ENCODE data around the gene SPTBN4.
"Not testable (repeated sequence)": the region's sequence is repeated elsewhere in the genome, so short reads cannot be mapped to it uniquely, and the experiment has no call there.

Gene SPTBN4

DNA sequence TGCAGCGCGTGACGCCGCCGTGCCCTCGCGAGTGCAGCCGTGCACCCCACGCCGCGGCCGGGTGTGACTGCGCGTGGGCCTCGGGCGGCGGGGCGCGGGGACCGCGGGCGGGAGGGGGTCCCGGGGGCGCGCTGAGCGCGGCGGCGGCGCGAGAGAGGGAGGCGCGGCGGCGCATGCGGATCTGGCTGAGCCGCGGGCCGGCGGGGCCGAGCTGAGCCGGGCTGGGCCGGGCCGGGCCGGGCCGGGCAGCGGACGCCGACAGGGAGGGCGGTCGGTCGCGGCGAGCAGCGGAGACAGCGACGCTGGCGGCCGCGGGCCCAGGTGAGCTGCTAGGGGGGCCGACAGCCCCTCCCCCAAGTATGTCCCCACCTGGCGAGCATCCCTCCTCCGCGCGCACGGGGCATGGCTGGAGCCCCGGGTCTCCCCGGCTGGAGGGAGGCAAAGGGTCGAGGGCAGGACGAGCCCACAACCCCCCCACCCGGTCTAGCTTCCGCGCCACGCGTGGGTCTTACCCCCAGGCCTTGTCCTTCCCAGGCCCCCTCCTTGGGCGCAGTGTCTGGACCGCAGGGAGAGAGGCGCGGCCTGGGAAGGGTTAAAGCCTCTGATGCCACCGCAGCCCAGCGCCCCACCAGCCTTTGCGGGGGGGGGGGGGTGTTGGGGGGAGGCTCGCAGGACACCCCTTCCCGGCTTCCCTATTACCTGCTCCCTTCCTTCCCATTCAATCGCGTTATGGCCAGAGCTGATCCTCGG lies at the start of gene SPTBN4:
SPTBN4 (plus strand) TSS at position 17 of the 750 bp plus-strand sequence. CDS start 5,621 bp downstream, outside the sequence.
- FAIRE-seq (no peak), DNase-seq (ENCODE audit: insufficient read length, low spot score) (no peak)

DNA sequence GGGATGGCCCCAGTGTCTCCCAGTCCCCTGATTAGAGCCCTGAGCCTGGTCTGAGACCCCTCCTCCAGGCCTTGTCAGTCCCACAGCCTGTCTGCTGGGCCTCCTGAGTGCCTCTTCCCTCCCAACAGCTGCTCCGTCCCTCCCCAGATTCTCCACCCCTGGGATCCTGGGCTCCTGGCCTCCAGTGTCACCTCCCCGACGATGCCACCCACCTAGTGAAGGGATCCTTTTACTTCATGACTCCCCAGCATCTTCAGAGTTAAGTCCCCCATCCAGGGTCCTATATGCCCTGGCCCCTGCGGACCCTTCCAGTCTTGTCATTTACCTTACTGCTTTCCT lies 49.2 kb upstream of the SPTBN4 start:
- no peak for FAIRE-seq
- no peak for DNase-seq (ENCODE audit: insufficient read length, low spot score)

DNA sequence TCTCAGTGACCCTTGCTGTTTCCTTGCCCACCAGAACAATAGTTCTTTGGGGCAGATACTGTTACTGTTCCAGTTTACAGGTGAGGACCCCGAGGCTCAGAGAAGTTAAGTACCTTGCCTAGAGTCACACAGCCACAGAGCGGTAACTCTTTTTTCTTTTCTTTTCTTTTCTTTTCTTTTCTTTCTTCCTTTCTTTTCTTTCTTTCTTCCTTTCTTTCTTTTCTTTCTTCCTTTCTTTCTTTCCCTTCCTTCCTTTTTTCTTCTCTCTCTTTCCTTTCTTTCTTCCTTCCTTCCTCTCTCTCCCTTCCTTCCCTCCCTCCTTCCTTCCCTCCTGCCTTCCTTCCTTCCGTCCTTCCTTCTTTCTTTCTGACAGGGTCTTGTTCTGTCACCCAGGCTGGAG lies 48.8 kb upstream of the SPTBN4 start:
- no peak for DNase-seq (ENCODE audit: insufficient read length, low spot score)

DNA sequence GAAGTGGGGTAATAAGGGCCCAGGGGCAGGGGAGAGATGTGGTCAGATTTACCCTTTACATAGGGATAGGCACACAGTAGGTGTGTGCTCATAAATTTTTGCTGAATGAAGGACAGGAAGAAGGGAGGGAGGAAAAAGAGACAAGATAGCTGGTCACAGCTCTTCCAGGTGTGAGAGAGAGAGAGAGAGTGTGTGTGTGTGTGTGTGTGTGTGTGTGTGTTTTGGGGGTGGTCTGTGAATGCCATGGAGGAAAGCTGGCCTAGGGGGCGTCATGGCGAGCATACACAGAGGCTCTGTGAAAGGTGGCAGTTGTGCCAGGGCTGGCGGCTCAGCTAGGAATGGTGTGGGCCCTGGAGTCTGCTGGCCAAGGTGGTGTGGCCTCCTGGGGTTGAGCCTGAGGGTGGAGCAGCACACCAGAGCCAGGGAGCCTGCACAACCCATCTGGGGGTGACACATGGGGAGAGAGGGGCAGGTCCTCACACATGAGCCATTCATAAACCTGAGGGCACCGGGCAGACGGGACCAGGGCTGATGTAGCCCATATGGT lies 47.7 kb upstream of the SPTBN4 start:
- FAIRE-seq, result no peak
- DNase-seq (ENCODE audit: insufficient read length, low spot score), result no peak

More for the DNA sequence above, 48.8 kb upstream of the SPTBN4 start:
- FAIRE-seq, result no peak

DNA sequence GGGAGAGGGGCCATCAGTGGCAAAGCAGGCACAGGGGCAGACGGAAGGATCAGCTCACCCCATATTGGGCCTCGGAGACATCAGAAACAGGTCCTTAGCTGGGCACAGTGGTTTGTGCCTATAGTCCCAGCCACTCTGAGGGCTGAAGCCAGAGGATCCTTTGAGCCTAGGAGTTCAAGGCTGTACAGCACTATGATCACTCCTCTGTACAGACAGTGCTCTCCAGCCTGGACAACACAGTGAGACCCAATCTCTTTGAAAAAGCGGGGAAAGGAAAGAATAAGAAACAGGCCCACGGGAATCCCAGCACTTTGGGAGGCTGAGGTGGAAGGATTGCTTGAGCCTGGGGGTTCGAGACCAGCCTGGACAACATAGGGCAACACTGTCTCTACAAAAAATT lies 47.0 kb upstream of the SPTBN4 start:
- DNase-seq (ENCODE audit: insufficient read length, low spot score), result no peak
- FAIRE-seq, result no peak

DNA sequence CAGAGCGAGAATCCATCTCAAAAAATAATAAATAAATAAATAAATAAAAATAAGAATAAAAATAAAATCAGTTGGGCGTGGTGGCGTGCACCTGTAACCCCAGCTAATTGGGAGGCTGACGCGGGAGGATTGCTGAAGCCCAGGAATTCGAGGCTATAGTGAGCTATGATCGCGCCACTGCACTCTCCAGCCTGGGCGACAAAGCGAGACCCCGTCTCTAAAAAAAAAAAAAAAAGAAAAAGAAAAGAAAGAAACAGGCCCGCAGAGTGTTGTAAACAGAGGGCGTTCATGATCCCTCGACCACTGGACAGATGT lies 46.4 kb upstream of the SPTBN4 start:
- no peak for DNase-seq (ENCODE audit: insufficient read length, low spot score)
- no peak for FAIRE-seq

DNA sequence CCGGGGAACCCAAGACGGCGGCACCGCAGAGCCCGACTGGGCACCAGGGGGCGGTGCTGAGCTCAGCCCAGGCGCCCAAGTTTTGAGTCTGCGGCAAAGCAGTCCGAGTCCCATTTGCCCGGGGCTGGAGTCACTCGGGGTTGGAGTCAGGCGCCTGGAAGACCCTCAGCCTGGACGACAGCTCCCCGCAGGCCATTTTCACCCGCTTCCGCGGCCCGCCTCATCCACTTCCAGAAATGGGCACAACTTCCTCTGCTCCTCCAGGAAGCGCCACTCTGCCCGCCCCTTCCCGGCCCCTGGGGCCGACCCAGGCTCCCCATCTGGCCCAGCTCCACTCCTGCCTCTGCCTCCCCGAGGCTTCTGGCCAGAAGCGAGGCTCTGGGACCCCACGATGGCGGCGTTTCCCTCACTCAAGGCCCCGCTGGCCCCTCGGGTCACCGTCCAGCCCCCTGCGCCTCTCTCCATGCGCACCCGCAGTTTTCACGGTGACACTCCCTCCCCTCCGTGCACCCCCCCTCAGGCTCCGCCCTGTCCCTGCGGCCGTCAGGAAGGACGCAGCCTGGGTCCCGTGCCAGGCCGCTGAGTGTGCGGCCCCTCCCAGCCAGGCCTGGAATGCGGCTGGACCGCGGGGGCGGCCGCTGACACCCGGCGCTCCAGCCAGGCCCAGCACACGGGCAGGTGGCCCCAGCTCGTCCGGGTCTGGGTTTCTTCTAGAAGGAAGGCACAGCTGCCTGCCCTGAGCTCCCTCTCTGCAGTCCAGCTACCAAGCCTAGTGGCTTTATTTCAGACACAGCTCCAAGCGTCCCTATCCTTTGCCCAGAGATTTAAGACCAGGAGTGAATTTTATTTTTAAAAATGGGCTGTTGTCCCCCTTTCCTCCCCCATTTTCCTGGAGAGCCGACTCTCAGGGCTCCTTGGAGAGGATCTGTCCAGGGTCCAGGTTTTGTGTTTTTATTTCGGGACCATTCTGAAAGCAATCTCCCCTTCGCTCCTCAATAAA lies 45.7 kb upstream of the SPTBN4 start:
- peak; percentile 92 for DNase-seq (ENCODE audit: insufficient read length, low spot score)
- peak; percentile 93 for FAIRE-seq

DNA sequence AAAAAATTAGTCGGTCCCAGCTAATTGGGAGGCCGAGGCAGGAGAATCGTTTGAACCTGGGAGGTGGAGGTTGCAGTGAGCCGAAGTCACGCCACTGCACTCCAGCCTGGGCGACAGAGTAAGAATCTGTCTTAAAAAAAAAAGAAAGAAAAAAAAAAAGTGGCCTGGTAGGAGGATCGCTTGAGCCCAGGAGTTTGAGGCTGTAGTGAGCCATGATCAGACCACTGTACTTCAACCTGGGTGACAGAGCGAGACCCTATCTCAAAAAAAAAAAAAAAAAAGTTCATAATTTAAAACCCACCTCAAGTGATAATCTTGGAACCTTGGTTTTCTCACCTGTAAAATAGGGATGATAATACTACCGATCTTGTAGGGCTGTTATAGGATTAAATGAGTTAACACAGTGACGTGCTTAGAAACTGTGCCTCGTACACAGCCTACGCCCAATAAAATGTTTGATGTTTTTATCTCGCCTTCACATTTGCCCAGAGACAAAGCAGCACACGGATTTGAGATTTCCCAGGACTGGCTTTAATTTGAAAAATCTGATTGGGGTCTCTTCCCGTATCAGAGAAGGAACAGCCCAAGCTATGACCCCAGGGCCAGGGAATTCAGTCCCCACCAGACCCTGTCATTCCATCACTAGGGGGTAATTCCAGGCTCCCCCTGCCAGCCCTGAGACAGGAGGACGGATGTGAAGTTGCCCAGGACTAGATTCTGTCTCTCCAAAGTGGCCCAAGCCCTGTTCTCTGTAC lies 44.6 kb upstream of the SPTBN4 start:
- no peak for FAIRE-seq
- DNase-seq (ENCODE audit: insufficient read length, low spot score), result no peak

DNA sequence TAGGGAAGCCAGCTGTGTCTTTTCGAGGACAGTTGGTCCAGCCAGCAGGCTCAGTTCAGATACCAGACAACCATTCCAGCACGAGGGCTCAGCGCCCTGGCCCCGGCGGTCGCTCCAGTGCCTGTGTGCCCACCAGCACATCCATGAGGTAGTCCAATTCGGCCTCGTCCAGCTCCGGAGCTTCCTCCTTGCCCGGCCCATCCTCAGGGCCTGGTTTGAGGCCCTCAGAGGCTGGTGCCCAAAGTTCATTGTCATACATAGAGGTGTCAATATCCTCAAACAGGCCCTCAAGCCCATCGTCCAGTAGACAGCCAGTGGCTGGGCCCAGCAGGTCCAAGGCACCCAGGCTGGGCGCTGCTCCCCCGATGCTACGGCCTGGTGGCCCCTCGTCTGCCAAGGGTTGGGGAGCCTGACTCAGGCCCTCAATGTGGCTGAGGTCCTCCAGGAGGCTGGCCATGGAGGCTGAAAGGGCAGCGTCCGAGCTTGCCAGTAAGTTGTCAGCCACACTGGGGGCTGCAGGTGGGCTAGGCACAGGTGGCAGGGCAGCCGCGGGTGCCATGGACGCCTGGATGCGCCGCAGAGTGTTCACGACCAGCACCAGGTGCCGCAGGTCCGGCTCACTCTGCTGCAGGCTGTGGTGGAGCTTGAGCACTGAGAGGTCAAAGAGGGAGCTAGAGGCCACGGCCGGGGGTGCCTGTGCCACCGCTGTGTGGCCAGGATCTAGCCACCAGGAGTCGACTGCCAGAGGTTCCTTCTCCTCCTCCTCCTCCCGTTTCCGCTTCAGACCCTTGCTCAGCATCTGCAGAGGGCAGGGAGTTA lies 43.8 kb upstream of the SPTBN4 start:
- FAIRE-seq (no peak), DNase-seq (ENCODE audit: insufficient read length, low spot score) (no peak)

DNA sequence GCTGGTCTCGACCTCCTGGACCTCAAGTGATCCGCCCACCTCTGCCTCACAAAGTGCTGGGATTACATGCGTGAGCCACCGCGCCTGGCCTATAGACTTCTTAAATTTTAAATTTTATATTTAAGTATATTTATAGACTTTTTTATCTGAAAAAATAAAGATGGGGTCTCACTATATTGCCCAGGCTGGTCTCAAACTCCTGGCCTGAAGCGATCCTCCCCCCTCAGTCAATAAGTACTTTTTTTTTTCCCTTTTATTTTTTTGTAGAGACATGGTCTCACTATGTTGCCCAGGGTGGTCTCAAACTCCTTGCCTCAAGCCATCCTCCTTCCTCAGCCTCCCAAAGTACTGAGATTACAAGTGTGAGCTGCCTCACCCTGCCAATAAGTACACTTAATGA lies 42.9 kb upstream of the SPTBN4 start:
- FAIRE-seq (no peak), DNase-seq (ENCODE audit: insufficient read length, low spot score) (no peak)

DNA sequence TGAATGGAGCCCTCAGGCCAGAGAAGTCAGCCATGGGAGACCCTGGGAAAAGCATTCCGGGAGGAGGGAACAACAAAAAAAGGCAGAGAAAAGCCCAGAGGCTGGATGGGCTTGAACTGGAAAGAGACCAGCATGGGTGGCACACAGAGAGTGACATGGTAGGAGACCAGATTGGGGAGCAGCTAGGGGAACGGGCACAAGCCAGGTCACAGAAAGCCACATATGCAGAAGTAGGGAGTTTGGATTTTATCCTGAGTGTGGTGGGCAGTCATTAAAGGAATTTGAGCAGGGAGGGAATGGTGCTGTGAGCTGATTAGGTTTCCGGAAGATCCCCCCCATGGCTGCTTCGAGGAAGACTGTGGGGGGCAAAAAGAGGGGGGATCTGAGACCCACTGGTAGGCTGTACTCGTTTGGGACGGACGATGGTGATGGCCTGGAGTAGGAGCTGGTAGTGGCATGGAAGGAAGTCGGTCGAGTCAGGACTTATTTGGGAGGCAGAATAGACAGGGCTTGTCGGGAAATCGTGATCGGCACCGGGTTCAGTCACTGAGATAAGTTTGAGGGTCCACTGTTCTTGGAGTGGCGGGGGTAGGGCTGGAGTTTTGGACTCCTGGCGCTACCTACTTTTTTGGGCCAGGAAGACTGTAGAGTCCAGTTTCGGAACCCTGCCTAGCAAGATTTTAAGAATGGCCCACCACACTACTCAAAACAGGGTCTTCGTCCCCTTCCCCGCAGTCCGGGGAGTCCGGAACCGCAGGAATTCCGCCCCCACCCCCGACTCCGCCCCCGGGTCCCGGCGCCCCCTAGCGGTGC lies 42.0 kb upstream of the SPTBN4 start:
- DNase-seq (ENCODE audit: insufficient read length, low spot score) (no peak), FAIRE-seq (no peak)

DNA sequence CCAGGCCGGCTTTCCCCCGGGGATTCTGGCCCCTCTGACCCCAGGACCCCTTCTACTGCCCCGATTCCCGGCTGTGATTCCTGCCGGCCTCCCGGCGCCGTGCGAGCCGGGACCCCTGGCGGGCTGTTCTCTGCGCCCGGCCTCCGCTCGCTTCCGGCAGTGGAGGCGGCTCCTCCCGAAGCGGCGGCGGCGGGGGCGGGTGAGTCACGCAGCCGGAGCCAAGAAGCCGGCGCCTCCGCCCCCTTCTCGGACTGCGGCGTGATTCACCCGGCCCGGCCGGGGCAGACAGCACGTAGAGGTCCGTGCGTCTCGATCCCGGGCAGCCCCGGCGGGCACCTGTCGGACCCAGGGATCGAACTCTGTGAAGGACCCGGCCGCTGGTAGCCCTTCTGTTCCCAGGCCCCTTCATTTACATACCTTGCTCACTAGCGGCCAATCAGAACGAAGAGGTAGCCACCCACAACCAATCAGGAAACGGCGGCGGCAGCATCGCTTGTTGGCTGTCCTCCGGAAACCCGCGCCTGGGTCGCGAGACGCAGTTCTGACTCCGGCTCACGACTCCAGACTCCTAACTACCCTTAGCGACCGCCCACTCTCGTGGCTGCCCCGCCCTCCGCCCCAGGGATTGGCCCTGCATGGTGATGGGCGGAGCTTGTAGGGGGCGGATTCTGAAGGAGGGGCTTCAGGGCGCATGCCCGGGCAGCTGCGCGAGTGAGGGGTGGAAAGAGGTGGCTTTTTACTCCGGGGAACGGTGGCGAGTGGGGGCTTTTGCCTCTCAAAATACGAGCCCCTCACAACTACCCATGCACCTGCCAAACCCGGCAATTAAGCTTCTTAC lies 41.1 kb upstream of the SPTBN4 start, which contains the start of gene SERTAD1:
SERTAD1 (minus strand) TSS at position 543 of the 838 bp plus-strand sequence. CDS start 2,446 bp downstream, outside the sequence.
- peak; percentile 97 for DNase-seq (ENCODE audit: insufficient read length, low spot score)
- peak; percentile 92 for FAIRE-seq

DNA sequence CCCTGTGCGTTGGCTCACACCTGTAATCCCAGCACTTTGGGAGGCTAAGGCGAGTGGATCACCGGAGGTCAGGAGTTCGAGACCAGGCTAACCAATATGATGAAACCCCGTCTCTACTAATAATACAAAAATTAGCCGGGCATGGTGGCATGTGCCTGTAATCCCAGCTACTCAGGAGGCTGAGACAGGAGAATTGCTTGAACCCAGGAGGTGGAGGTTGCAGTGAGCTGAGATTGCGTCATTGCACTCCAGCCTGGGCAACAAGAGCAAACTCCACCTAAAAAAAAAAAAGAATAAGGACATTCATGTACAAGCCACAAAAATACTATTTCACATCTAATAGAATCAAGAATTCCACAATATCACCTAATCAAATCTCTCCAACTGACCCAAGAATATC lies 38.6 kb upstream of the SPTBN4 start:
- not testable (repeated sequence) for DNase-seq (ENCODE audit: insufficient read length, low spot score); FAIRE-seq

DNA sequence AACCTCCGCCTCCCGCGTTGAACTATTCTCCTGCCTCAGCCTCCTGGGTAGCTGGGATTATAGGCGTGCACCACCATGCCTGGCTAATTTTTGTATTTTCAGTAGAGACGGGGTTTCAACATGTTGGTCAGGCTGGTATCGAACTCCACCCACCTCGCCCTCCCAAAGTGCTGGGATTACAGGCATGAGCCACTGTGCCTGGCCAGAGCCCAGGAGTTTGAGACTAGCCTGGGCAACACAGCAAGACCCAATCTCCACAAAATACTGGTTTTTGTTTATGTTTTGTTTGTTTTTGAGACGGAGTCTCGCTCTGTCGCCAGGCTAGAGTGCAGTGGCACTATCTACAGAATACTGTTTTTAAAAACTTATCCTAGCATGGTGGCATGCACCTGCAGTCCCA lies 36.6 kb upstream of the SPTBN4 start:
- DNase-seq (ENCODE audit: insufficient read length, low spot score); FAIRE-seq: not testable (repeated sequence)

DNA sequence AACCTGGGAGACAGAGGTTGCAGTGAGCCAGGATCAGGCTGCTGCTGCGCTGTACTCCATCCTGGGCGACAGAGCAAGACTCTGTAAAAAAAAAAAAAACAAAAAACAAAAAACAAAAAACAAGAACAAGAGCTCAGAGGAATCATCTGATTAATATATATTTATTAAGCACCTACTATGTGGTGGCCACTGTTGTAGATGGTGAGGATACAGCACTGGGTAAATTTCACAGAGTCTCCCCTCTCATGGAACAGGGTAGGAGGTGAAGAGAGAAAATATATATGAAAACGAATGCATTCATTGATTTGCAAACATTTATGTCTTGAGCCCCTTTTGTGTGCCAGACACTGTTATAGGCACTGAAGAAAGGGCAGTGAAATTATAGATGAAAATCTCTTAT lies 35.1 kb upstream of the SPTBN4 start:
- FAIRE-seq (no peak), DNase-seq (ENCODE audit: insufficient read length, low spot score) (no peak)

DNA sequence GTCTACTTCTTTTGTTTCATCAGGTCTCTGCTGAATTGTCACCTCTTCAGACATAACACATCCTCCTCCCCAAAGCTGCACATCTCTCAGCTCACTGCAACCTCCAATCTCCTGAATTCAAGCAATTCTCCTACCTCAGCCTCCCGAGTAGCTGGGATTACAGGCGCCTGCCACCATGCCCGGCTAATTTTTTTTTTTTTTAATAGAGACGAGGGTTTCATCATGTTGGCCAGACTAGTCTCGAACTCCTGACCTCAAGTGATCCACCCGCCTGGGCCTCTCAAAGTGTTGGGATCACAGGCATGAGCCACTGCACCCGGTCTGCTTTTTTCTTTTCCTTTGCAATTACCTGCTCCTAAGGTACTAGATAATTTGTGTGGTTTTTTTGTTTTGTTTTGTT lies 34.0 kb upstream of the SPTBN4 start:
- DNase-seq (ENCODE audit: insufficient read length, low spot score); FAIRE-seq: not testable (repeated sequence)

DNA sequence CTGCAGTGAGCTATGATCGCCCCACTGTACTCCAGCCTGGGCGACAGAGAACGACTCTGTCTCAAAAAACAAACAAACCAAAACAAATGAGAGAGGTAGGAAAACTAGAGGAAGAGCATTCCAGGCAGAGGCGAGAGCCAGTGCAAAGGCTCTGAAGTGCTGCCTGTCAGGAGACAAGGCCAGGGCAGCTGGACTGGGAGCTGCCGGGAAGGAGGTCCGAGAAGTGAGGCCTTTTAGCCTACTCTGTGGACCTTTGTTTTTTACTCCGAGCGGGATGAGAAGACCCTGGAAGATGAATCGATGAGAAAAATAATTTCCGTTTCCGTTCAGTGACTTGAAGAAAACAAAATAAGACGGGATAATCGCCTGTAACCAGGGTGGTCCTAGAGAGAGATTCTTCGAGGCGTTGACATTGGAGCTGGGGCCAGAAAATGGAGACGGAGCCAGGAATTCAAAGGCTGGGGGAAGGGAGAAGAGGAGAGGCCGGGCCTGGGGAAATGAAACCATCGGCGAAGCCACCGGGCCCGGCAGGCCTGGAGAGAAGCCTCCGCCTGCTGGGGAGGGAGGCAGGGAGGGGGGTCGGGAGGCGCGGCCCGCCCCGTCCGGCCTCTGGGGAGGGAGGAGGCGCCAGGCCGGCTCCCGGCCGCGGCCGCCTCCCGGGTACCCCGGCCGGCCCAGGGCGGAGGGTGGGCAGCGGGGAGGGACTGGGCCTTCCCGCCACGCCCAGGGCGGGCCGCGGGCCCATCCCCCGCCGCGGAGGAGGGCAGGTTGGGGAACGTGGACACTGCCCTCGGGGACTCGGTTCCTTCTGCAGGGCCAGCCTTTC lies 33.2 kb upstream of the SPTBN4 start:
- DNase-seq (ENCODE audit: insufficient read length, low spot score) (peak; percentile 82), FAIRE-seq (peak; percentile 81)

Data from HTR-8/SVneo (cell line).